Measurements from ENCODE around the gene TMEM204.

- TF ChIP-seq RARB (CRISPR knock-in tag; IDR thresholded peaks at IDR 0.05) (no peak), TSHZ2 (CRISPR knock-in tag; IDR thresholded peaks at IDR 0.05) (no peak), ARNTL (CRISPR knock-in tag; IDR thresholded peaks at IDR 0.05; ENCODE audit: borderline replicate concordance, low read depth) (no peak), ZFP30 (CRISPR knock-in tag; IDR thresholded peaks at IDR 0.05) (no peak), CSDC2 (CRISPR knock-in tag; IDR thresholded peaks at IDR 0.05) (no peak), PATZ1 (CRISPR knock-in tag; IDR thresholded peaks at IDR 0.05; ENCODE audit: borderline replicate concordance) (no peak), ZNF70 (CRISPR knock-in tag; IDR thresholded peaks at IDR 0.05) (no peak), TCF4 (CRISPR knock-in tag; IDR thresholded peaks at IDR 0.05; ENCODE audit: borderline replicate concordance) (no peak), ZFP3 (CRISPR knock-in tag; IDR thresholded peaks at IDR 0.05) (no peak), ZNF565 (CRISPR knock-in tag; conservative IDR thresholded peaks at IDR 0.05; ENCODE audit: low read depth) (no peak), CREB5 (CRISPR knock-in tag; IDR thresholded peaks at IDR 0.05; ENCODE audit: low read depth) (no peak), CSRNP3 (CRISPR knock-in tag; IDR thresholded peaks at IDR 0.05) (no peak), SNAI2 (CRISPR knock-in tag; IDR thresholded peaks at IDR 0.05) (no peak), ESRRG (CRISPR knock-in tag; IDR thresholded peaks at IDR 0.05) (no peak)
Observed at GRCh38 chr16:1542533-1542932, 9.1 kb downstream of the TMEM204 start.
